K562 (cell line): Measurements from ENCODE around the gene SIK3. TPM values are rescaled to one million over a fixed set of nuclear protein-coding genes. Genes with fewer than 3 reads are reported as not detected.

Experiments used
- ATAC-seq: fragments of 200-7000 bp; cut with Tn5 transposase; 3 replicates; pipeline ENCODE4 v1.9.1; 2020; ENCODE audit warnings: moderate library complexity
- BruUV-seq: library from RNA; stranded (reverse); fragments of 400-500 nt; replicated peaks from 2 replicates; lab custom pipeline; 2021; lab: Mats Ljungman, UMichigan
- CTCF ChIA-PET: fragments of 300-600 bp; formaldehyde crosslinking; extraction: SDS; loops from one replicate; lab custom pipeline; 2021; ENCODE audit warnings: low intra/inter-chr PET ratio; lab: Yijun Ruan, JAX
- POLR2A ChIA-PET: fragments of 300-600, 350-650 bp; sonication (Branson Sonifier 250); formaldehyde crosslinking; extraction: SDS; loops from one replicate; lab custom pipeline; 2021; ENCODE audit warnings: antibody characterized with exemption, inconsistent platforms; lab: Yijun Ruan, JAX
- DNase-seq, 4 experiments: peaks; one replicate each; pipeline versions ENCODE4 v3.0.0 to v3.0.0-alpha.2; 2011 to 2018; ENCODE audit warnings: low spot score in 3 of 4, mixed read lengths in 3 of 4; ENCODE audit errors: extremely low read depth in 1 of 4
- FAIRE-seq: peaks from 2 replicates; lab custom pipeline; 2011; peaks lifted over from hg19 to GRCh38; lab: Jason Lieb, UNC
- H2AFZ ChIP-seq: 2 replicates; pipeline ENCODE4 v1.6.0; 2011; ENCODE audit warnings: low read depth, low read length, control low read depth, inconsistent platforms
- H3K27ac ChIP-seq: fragments of 200-600 bp; 3 replicates; pipeline ENCODE4 v1.8.0; 2011; ENCODE audit warnings: low read depth, mild to moderate bottlenecking, control low read depth, inconsistent platforms, low read length, moderate library complexity, mixed read lengths; ENCODE audit errors: extremely low read depth
- H3K27me3 ChIP-seq, 2 experiments: fragments of 300-600 bp in 1 of 2; 2 replicates in 1 of 2; 3 replicates in 1 of 2; pipeline versions ENCODE4 v1.6.0 to v1.8.0; 2011; ENCODE audit warnings: inconsistent platforms in 2 of 2, low read length in 2 of 2, mild to moderate bottlenecking in 1 of 2, mixed read lengths in 1 of 2, moderate library complexity in 1 of 2; ENCODE audit not compliant: control insufficient read depth in 2 of 2, insufficient read depth in 2 of 2
- H3K36me3 ChIP-seq: fragments of 300-600 bp; 3 replicates; pipeline ENCODE4 v1.8.0; 2011; ENCODE audit warnings: mild to moderate bottlenecking, low read length, inconsistent platforms; ENCODE audit not compliant: control insufficient read depth, insufficient read depth
- H3K4me1 ChIP-seq, 2 experiments: fragments of 200-600 bp in 1 of 2; replicated peaks in 1 of 2; 2 replicates in 1 of 2; 3 replicates in 1 of 2; pipeline versions ENCODE4 v1.5.1 to v1.8.0; 2011; ENCODE audit warnings: inconsistent platforms in 2 of 2, low read length in 2 of 2, mild to moderate bottlenecking in 1 of 2, mixed read lengths in 1 of 2, moderate library complexity in 1 of 2; ENCODE audit not compliant: control insufficient read depth in 2 of 2, insufficient read depth in 2 of 2
- H3K4me2 ChIP-seq: 2 replicates; pipeline ENCODE4 v1.6.1; 2011; ENCODE audit warnings: low read length, control low read depth, inconsistent platforms, mixed read lengths; ENCODE audit not compliant: insufficient read depth
- H3K4me3 ChIP-seq: fragments of 200-600 bp; sonication (generic), shearing (Covaris generic); 2 replicates; pipeline ENCODE4 v1.5.1; 2016; ENCODE audit warnings: control low read depth, inconsistent platforms
- H3K79me2 ChIP-seq: fragments of 200-600 bp; 3 replicates; pipeline ENCODE4 v1.8.0; 2011; ENCODE audit warnings: low read length, inconsistent platforms; ENCODE audit not compliant: control insufficient read depth, insufficient read depth
- H3K9ac ChIP-seq, 2 experiments: 2 replicates each; pipeline versions ENCODE4 v1.6.0 to v1.6.1; 2011; ENCODE audit warnings: low read depth in 2 of 2, low read length in 2 of 2, control low read depth in 1 of 2, inconsistent platforms in 1 of 2, mild to moderate bottlenecking in 1 of 2, mixed read lengths in 1 of 2; ENCODE audit not compliant: insufficient read depth in 1 of 2
- H3K9me1 ChIP-seq: one replicate; pipeline ENCODE4 v1.6.0; 2011; ENCODE audit warnings: inconsistent platforms, mild to moderate bottlenecking, low read length, moderate library complexity; ENCODE audit not compliant: control insufficient read depth, insufficient read depth
- H3K9me3 ChIP-seq: replicated peaks from 2 replicates; pipeline ENCODE4 v1.5.1; 2011; ENCODE audit warnings: low read depth, low read length, inconsistent platforms; ENCODE audit not compliant: control insufficient read depth, insufficient read depth
- H4K20me1 ChIP-seq: replicated peaks from 2 replicates; pipeline ENCODE4 v1.6.1; 2011; ENCODE audit warnings: low read length, inconsistent platforms, mixed read lengths; ENCODE audit not compliant: control insufficient read depth, insufficient read depth
- DACH1 ChIP-seq: fragments of 450-650 bp; IDR thresholded peaks from 2 replicates; pipeline ENCODE4 v1.6.1; 2018; ENCODE audit not compliant: partially characterized antibody
- HNRNPL ChIP-seq: fragments of 200-400 bp; formaldehyde crosslinking; IDR thresholded peaks from 2 replicates; pipeline ENCODE4 v1.6.1; 2017; ENCODE audit warnings: low read depth, mild to moderate bottlenecking, low read length
- LCOR ChIP-seq: sonication (generic); formaldehyde crosslinking; IDR thresholded peaks from 2 replicates; pipeline ENCODE4 v1.8.0; 2022; ENCODE audit warnings: mild to moderate bottlenecking, missing genetic modification reagents
- MCM3 ChIP-seq: fragments of 450-650 bp; IDR thresholded peaks from 2 replicates; pipeline ENCODE4 v1.6.1; 2016
- TFAM ChIP-seq: fragments of 250-450 bp; sonication (Bioruptor Pico); conservative IDR thresholded peaks from 2 replicates; pipeline ENCODE4 v1.5.0; 2021; ENCODE audit warnings: mild to moderate bottlenecking, moderate library complexity
- WHSC1 ChIP-seq: IDR thresholded peaks from one replicate; pipeline ENCODE4 v1.6.1; 2012; ENCODE audit warnings: low read length, control low read depth, inconsistent platforms
- ZEB2 ChIP-seq: fragments of 450-650 bp; IDR thresholded peaks from 2 replicates; pipeline ENCODE4 v1.6.1; 2016
- ZNF134 ChIP-seq: fragments of 250-450 bp; sonication (Bioruptor Pico); conservative IDR thresholded peaks from 2 replicates; pipeline ENCODE4 v1.4.0; 2020
- WGBS: fragments of 100-300 bp; shearing (Covaris generic); methylation state at CpG from one replicate; pipeline ENCODE4 v1.1.6; 2016; ENCODE audit warnings: low coverage, mixed read lengths; ENCODE audit not compliant: insufficient coverage; ENCODE audit errors: missing lambda C conversion rate; 5-methylcytosine and 5-hydroxymethylcytosine counted together
- in situ Hi-C: fragments of 300-500 bp; cut with MboI; formaldehyde crosslinking; loops from 4 replicates; pipeline ENCODE4 v1.15.0; 2018; ENCODE audit warnings: inconsistent platforms, mixed read lengths
- intact Hi-C: fragments of 100-400 bp; cut with micrococcal nuclease; formaldehyde crosslinking; loops from 2 replicates; pipeline ENCODE4 v1.14.2; 2022
- polyA plus RNA-seq, 8 experiments: library from polyadenylated mRNA; depleted of rRNA in 4 of 8; stranded (reverse) in 5 of 8; unstranded in 3 of 8; fragments of >200 nt; fragmentation: Nextera tagmentation in 2 of 8; fragmentation: Illumina TruSeq in 1 of 8; extraction: Ambion mirVana in 2 of 8; extraction: Trizol in 1 of 8; gene quantifications; 2 replicates each; pipeline versions ENCODE4 v1.2.1 to v1.2.3, GENCODE V29; 2011 to 2014; ENCODE audit warnings: inconsistent platforms in 1 of 8, missing spikeins in 1 of 8
- total RNA-seq, 7 experiments: library from RNA; depleted of rRNA in 6 of 7; stranded (reverse); fragments of >200 nt in 6 of 7; fragmentation: Illumina TruSeq in 2 of 7; extraction: Trizol in 2 of 7; gene quantifications; 2 replicates each; pipeline versions ENCODE4 v1.2.1 to v1.2.3, GENCODE V29; 2011 to 2021; ENCODE audit warnings: low replicate concordance in 1 of 7
- TF ChIP-seq, protein P1 (sequence below): fragments of 450-650 bp; IDR thresholded peaks from 2 replicates; pipeline ENCODE4 v1.6.1; 2018; ENCODE audit warnings: mild to moderate bottlenecking, low read depth; ENCODE audit not compliant: partially characterized antibody

The SIK3 gene
- total and polyA plus RNA-seq, 9 of the 15 experiments (the other 6 are each of a cell fraction or from before 2014, with no cell fraction given), result 1.6 to 21.6 (median 8.0) TPM

DNA sequence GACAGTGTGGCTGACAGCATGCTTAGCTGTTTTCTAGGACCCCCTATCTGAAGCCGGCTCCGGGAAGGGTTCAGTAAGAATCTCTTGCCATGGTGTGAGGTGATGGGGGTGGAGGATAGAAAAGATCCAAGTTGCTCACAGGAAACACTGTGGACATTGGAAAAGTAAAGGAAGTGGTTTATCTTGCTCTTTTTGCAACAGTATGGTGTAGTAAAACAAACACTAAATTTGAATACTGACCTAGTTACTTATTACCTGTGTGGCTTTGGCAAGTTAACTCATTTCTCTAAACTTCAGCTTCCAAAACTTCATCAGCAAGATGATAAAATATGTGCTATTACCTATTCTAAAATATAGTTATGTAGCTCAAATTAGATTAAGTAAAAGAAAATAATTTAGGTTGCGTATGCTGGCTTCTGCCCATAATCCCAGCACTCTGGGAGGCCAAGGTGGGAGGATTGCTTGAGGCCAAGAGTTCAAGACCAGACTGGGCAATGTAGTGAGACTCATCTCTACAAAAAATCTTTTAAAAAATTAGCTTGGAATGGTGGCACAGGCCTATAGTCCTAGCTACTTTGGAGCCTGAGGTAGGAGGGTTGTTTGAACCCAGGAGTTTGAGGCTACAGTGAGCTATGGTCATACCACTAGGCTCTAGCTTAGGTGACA is 209.2 kb downstream of the SIK3 start:
- CTCF ChIA-PET, result no interaction called here
- in situ Hi-C loops (loop anchor here (10.0 kb wide), 1 partner anchor 336 kb away; no protein-coding TSS in a partner anchor), intact Hi-C loops (no loop called here)
- ATAC-seq, result no peak
- no peak overlapping the region for H2AFZ ChIP-seq
- H3K4me3 ChIP-seq, result no peak overlapping the region
- H3K4me2 ChIP-seq, result no peak overlapping the region
- no peak for TF ChIP-seq WHSC1
- no peak for TF ChIP-seq MCM3
- no peak for TF ChIP-seq ZNF134 (CRISPR knock-in tag)
- no peak for TF ChIP-seq ZEB2
- no peak for TF ChIP-seq DACH1
- no peak for TF ChIP-seq TFAM (CRISPR knock-in tag)
- TF ChIP-seq, protein P1, sequence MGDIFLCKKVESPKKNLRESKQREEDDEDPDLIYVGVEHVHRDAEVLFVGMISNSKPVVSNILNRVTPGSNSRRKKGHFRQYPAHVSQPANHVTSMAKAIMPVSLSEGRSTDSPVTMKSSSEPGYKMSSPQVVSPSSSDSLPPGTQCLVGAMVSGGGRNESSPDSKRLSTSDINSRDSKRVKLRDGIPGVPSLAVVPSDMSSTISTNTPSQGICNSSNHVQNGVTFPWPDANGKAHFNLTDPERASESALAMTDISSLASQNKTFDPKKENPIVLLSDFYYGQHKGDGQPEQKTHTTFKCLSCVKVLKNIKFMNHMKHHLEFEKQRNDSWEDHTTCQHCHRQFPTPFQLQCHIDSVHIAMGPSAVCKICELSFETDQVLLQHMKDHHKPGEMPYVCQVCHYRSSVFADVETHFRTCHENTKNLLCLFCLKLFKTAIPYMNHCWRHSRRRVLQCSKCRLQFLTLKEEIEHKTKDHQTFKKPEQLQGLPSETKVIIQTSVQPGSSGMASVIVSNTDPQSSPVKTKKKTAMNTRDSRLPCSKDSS, result no peak
- no peak for TF ChIP-seq LCOR (CRISPR knock-in tag)
- TF ChIP-seq HNRNPL, result no peak
- no peak for DNase-seq
- FAIRE-seq, result no peak
- H3K4me1 ChIP-seq, result no peaks in the 10 kb centered on the region
- POLR2A ChIA-PET, result interaction anchor here (0.8 kb wide), 1 partner anchor 15 kb away, joined by 5 read pairs; no protein-coding TSS in a partner anchor
- no peaks in the 10 kb centered on the region for H3K9me1 ChIP-seq
- WGBS, result 89% methylated on average over 3 of the region's 3 CpGs
- no peaks in the 10 kb centered on the region for H3K79me2 ChIP-seq
- H3K9ac ChIP-seq, result no peak overlapping the region
- no peak overlapping the region for H3K27ac ChIP-seq
- H3K9me3 ChIP-seq, result no peaks in the 10 kb centered on the region
- H3K36me3 ChIP-seq, result peaks cover 13% of the 10 kb centered on the region; the same call in 2 of the 3 replicates
- H3K27me3 ChIP-seq, result no peaks in the 10 kb centered on the region
- H4K20me1 ChIP-seq, result no peaks in the 10 kb centered on the region
- BruUV-seq, result no TSS peak
